Psoas muscle (tissue), 8 donors: Measurements from ENCODE around the gene ZFP92. TPM values are rescaled to one million over a fixed set of nuclear protein-coding genes. Genes with fewer than 3 reads are reported as not detected.

Experiments used
- ATAC-seq, 4 donors: fragments of 200-7000 bp; cut with Tn5 transposase; one replicate each; pipeline ENCODE4 v1.9.1; 2020; ENCODE audit warnings: moderate library complexity in 3 of 4, mild to moderate bottlenecking in 2 of 4
- DNase-seq, 2 donors: peaks; one replicate each; pipeline ENCODE4 v3.0.0-alpha.2; 2020
- H3K27ac ChIP-seq: fragments of 200-600 bp; one replicate; pipeline ENCODE4 v1.8.0; 2022
- H3K27me3 ChIP-seq, 3 donors: fragments of 200-600 bp in 1 of 3; one replicate each; pipeline versions ENCODE4 v1.6.1 to v1.8.0; 2013 to 2022; ENCODE audit warnings: low read length in 2 of 3, mild to moderate bottlenecking in 2 of 3, moderate library complexity in 1 of 3; ENCODE audit not compliant: insufficient read depth in 3 of 3
- H3K36me3 ChIP-seq, 2 donors: fragments of 200-600 bp in 1 of 2; one replicate each; pipeline versions ENCODE4 v1.6.1 to v1.8.0; 2013 to 2022; ENCODE audit warnings: low read depth in 1 of 2, mild to moderate bottlenecking in 1 of 2, moderate library complexity in 1 of 2; ENCODE audit not compliant: insufficient read depth in 1 of 2
- H3K4me1 ChIP-seq: fragments of 200-600 bp; one replicate; pipeline ENCODE4 v1.8.0; 2022
- H3K4me3 ChIP-seq: fragments of 200-600 bp; one replicate; pipeline ENCODE4 v1.8.0; 2022; ENCODE audit warnings: mild to moderate bottlenecking
- H3K9me3 ChIP-seq: fragments of 200-600 bp; one replicate; pipeline ENCODE4 v1.8.0; 2022
- CTCF ChIP-seq: fragments of 200-600 bp; IDR thresholded peaks from one replicate; pipeline ENCODE4 v1.8.0; 2022; ENCODE audit warnings: antibody characterized with exemption
- WGBS, 3 donors: extraction: QIAGEN DNeasy Blood & Tissue Kit; methylation state at CpG; one replicate each; pipeline versions ENCODE4 v1.1.6 to v1.1.7; 2013; 5-methylcytosine and 5-hydroxymethylcytosine counted together
- intact Hi-C, 2 donors: fragments of 100-400 bp; cut with DNase I; formaldehyde crosslinking; loops; one replicate each; pipeline versions ENCODE4 v1.11.0 to v1.14.2; 2022
- polyA plus RNA-seq, 3 donors: library from polyadenylated mRNA; stranded (reverse); fragments of 200-250 nt; gene quantifications; one replicate each; pipeline ENCODE4 v1.2.3, GENCODE V29; 2013
- total RNA-seq, 4 donors: library from RNA; stranded (reverse); fragmentation: NEBNext Ultra II Directional in 2 of 4; extraction: Animal tissue kit (Norgen Biotek cat#: 25700) in 2 of 4; gene quantifications; one replicate each; pipeline versions ENCODE4 v1.2.1 to v1.2.4, GENCODE V29; 2021 to 2023
- donor health status: healthy with polysubstance abuse.
- donor health status: DM: no; HTN: no; CAD: no; lungs with moderate emphysema.
- donor health status: Bipolar disorder and iron deficiency.
- donor health status: healthy.
- donor health status: DM: yes; HTN: yes; CAD: no.
- donor health status: DM: no; HTN: no; CAD: no.
- donor health status: DM: no; HTN: no; CAD: no.
- donor health status: DM: yes; HTN: yes; CAD: no.

Gene ZFP92
- total and polyA plus RNA-seq, 7 donors, result 0.10 to 0.50 (median 0.30) TPM

DNA sequence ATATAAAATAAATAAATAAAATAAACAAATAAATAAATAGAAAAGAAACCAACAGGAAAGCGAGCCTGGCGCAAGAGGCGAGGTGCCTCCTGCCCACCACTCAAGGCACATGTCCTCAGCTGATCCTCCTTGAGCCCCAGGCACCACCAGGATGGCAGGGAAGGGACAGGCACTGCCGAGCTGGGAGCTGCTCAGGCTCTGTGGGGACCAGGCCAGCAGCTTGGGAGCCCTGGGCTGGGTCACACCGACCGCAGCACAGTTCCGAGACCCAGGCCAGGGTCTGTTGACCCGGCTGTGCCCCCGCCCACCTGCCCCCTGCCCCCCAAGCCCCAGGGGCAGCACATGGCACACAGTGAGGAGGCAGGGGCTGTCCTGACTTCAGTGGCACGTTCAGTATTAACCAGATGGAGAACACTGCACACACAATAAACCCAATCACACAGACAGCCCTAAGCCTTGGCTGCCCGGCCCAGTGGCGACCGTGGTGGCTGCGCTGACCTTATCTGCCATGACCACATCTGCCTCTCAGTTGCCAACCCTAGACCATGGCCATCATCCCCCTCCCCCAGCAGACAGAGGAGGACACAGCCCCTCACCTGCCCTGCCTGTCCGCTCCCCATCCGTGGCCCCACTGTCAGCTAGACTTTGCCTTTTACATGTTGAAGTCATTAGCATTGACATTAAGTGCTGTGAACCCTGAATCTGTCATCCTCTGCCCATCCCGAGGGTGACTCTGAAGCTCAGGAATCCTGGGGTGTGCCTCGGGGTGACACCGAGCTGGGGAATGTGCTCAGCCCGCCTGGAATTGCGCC lies 37.5 kb downstream of the ZFP92 start:
- no peak overlapping the region for H3K27ac ChIP-seq
- 82 to 98% (median 95%) methylated on average over 13 to 21 of the region's 21 CpGs for WGBS, 3 donors
- intact Hi-C loops, result no loop called here

GRCh38 chrX:153449368-153450113 lies 38.3 kb downstream of the ZFP92 start:
- Histone ChIP-seq H3K36me3 (no peaks in the 10 kb centered on the region), H3K9me3 (no peaks in the 10 kb centered on the region), H3K4me3 (no peak overlapping the region), H3K27me3 (no peaks in the 10 kb centered on the region), H3K4me1 (no peaks in the 10 kb centered on the region), H3K27ac (no peak overlapping the region)
- DNase-seq, result no peak
- 75 to 95% (median 93%) methylated on average over 11 to 15 of the region's 15 CpGs for WGBS, 3 donors
- TF ChIP-seq CTCF, result no peak
- intact Hi-C loops, result no loop called here
- ATAC-seq, result no peak

More for the DNA sequence above, 37.5 kb downstream of the ZFP92 start:
- H3K4me3 ChIP-seq, result no peak overlapping the region
- DNase-seq, result no peak
- TF ChIP-seq CTCF, result no peak
- no peaks in the 10 kb centered on the region for H3K9me3 ChIP-seq
- no peaks in the 10 kb centered on the region for H3K27me3 ChIP-seq
- ATAC-seq, result no peak
- H3K36me3 ChIP-seq, result no peaks in the 10 kb centered on the region
- no peaks in the 10 kb centered on the region for H3K4me1 ChIP-seq

DNA sequence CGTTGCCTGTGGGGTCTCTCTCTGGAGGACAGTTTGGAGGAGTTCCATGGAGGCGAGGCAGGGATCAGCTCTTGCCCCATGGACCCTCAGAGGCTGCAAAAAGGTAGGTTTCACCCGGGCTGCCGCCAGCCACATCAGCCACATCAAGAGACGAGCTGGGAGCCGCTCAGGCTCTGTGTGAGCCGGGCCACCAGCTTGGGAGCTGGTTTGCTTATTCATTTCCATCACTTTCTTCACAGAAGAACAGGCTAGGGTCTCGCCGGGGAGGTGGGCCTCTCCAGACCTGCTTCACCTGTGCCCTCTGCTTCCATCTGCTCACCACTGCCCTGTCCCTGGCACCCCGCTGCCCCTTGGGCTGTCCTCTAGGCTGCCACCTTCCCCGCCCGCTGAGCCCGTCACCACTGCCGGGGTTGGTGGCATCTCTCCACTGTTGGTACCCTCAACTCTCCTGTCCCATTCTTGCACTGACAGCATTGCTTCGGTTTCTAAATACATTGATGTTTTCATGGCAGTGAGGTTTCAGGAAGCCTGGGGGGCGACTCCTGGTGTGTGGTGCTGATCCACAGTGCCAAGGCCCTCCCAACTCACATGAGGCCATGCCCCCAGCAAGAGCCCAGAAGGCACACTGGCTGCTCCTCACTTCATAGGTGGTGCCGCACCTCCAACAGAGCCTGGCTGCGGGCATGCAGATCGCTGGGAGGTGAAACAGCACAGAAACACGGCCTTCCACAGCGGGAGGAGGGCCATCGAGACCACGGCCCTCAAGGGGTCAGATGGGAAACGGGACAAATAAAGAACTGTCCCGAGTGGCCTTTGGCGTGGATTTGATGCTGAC lies 39.1 kb downstream of the ZFP92 start:
- H3K4me3 ChIP-seq, result no peak overlapping the region
- TF ChIP-seq CTCF, result no peak
- intact Hi-C loops, result no loop called here
- no peaks in the 10 kb centered on the region for H3K9me3 ChIP-seq
- DNase-seq (peak in 1 of 2 donors; percentile 16), ATAC-seq (no peak)
- H3K36me3 ChIP-seq, result no peaks in the 10 kb centered on the region
- no peaks in the 10 kb centered on the region for H3K27me3 ChIP-seq
- 84 to 95% (median 94%) methylated on average over 20 to 26 of the region's 26 CpGs for WGBS, 3 donors
- no peaks in the 10 kb centered on the region for H3K4me1 ChIP-seq
- H3K27ac ChIP-seq, result no peak overlapping the region

GRCh38 chrX:153450949-153451277 lies 39.6 kb downstream of the ZFP92 start:
- intact Hi-C loops, result no loop called here

More at GRCh38 chrX:153450949-153451277, 39.6 kb downstream of the ZFP92 start:
- TF ChIP-seq CTCF, result no peak
- 89 to 93% (median 89%) methylated on average over 8 of the region's 8 CpGs for WGBS, 3 donors
- ATAC-seq, result no peak
- no peaks in the 10 kb centered on the region for H3K4me1 ChIP-seq
- H3K27ac ChIP-seq, result no peak overlapping the region
- H3K9me3 ChIP-seq, result no peaks in the 10 kb centered on the region
- no peaks in the 10 kb centered on the region for H3K27me3 ChIP-seq
- no peak overlapping the region for H3K4me3 ChIP-seq
- H3K36me3 ChIP-seq, result no peaks in the 10 kb centered on the region
- peak in 1 of 2 donors; percentile 24 for DNase-seq
